MM.1S (cell line): Measurements from ENCODE around the gene POM121C.
"Not testable (repeated sequence)": the region's sequence is repeated elsewhere in the genome, so short reads cannot be mapped to it uniquely, and the experiment has no call there.

Source experiments
- EZH2 ChIP-seq: fragments of 300-600 bp; sonication (generic); optimal IDR thresholded peaks from 2 replicates; pipeline ENCODE3; 2017; ENCODE audit warnings: low read depth, mild to moderate bottlenecking, antibody characterized with exemption, low read length, mixed read lengths
- EZH2phosphoT487 ChIP-seq: fragments of 300-600 bp; sonication (generic); IDR thresholded peaks from 2 replicates; pipeline ENCODE4 v1.6.1; 2018; ENCODE audit warnings: antibody characterized with exemption, low read length
- TF ChIP-seq, protein P1 (sequence below): fragments of 300-600 bp; sonication (generic); IDR thresholded peaks from 2 replicates; pipeline ENCODE4 v1.5.1; 2016; ENCODE audit warnings: antibody characterized with exemption, low read length, mixed read lengths

DNA sequence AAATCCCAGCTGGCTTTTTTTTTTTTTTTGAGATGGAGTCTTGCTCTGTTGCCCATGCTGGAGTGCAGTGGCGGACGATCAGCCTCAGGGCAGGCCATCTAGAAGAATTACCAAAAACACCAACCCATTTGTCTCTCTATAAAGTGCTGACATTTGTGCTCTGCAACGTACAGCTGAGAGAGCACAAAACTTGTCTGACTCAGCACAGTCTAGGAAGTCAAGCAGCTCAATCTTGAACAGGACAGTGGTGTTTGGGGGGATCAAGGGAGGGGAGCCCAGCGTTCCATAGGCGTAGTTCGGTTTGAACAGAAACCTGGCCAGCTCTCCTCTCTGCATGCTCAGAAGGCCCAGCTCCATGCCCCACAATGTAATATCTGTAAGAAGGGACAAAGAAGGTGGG is 92.9 kb downstream of the POM121C start:
- TF ChIP-seq, protein P1, sequence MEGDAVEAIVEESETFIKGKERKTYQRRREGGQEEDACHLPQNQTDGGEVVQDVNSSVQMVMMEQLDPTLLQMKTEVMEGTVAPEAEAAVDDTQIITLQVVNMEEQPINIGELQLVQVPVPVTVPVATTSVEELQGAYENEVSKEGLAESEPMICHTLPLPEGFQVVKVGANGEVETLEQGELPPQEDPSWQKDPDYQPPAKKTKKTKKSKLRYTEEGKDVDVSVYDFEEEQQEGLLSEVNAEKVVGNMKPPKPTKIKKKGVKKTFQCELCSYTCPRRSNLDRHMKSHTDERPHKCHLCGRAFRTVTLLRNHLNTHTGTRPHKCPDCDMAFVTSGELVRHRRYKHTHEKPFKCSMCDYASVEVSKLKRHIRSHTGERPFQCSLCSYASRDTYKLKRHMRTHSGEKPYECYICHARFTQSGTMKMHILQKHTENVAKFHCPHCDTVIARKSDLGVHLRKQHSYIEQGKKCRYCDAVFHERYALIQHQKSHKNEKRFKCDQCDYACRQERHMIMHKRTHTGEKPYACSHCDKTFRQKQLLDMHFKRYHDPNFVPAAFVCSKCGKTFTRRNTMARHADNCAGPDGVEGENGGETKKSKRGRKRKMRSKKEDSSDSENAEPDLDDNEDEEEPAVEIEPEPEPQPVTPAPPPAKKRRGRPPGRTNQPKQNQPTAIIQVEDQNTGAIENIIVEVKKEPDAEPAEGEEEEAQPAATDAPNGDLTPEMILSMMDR, result not testable (repeated sequence)
- not testable (repeated sequence) for TF ChIP-seq EZH2phosphoT487, EZH2
